ENCODE data around the gene PSMB5. TPM values are rescaled to one million over a fixed set of nuclear protein-coding genes. Genes with fewer than 3 reads are reported as not detected.
A peak's percentile ranks its signal among the peaks of the same experiment; 100 is the strongest.

Gene PSMB5
- total RNA-seq, 1 donor from 2014 or later: 123 TPM

GRCh38 chr14:23047751-23048693, 13.3 kb upstream of the PSMB5 start:
- Mint-ChIP-seq H3K27ac (no peak overlapping the region), H3K4me1 (peaks cover 13% of the 10 kb centered on the region)

GRCh38 chr14:23047034-23047634, 12.4 kb upstream of the PSMB5 start:
- Mint-ChIP-seq H3K36me3 (peaks cover 10% of the 10 kb centered on the region), H3K27me3 (ENCODE audit: low read depth) (no peaks in the 10 kb centered on the region), H3K4me3 (no peak overlapping the region), H3K27ac (no peak overlapping the region), H3K4me1 (peaks cover 13% of the 10 kb centered on the region), H3K9me3 (no peaks in the 10 kb centered on the region)
- TF ChIP-seq CTCF (IDR thresholded peaks at IDR 0.05; ENCODE audit: unreplicated experiment): no peak
- DNase-seq (ENCODE audit: low spot score in 2 of 2, unreplicated experiment in 2 of 2): no peak

More at GRCh38 chr14:23047751-23048693, 13.3 kb upstream of the PSMB5 start:
- Mint-ChIP-seq H3K9me3 (no peaks in the 10 kb centered on the region), H3K36me3 (peaks cover 12% of the 10 kb centered on the region), H3K4me3 (no peak overlapping the region), H3K27me3 (ENCODE audit: low read depth) (no peaks in the 10 kb centered on the region)
- no peak for DNase-seq (ENCODE audit: low spot score in 2 of 2, unreplicated experiment in 2 of 2)
- no peak for TF ChIP-seq CTCF (IDR thresholded peaks at IDR 0.05; ENCODE audit: unreplicated experiment)

- Mint-ChIP-seq H3K27ac (peak overlapping the region; percentile 32), H3K27me3 (ENCODE audit: low read depth) (no peaks in the 10 kb centered on the region), H3K9me3 (no peaks in the 10 kb centered on the region), H3K4me3 (no peak overlapping the region), H3K36me3 (peaks cover 10% of the 10 kb centered on the region), H3K4me1 (peaks cover 13% of the 10 kb centered on the region)
- TF ChIP-seq CTCF (IDR thresholded peaks at IDR 0.05; ENCODE audit: unreplicated experiment): no peak
- DNase-seq (ENCODE audit: low spot score in 2 of 2, unreplicated experiment in 2 of 2): no peak
Observed at GRCh38 chr14:23045419-23046357, 11.0 kb upstream of the PSMB5 start.

- H3K9me3 Mint-ChIP-seq: no peaks in the 10 kb centered on the region
- no peak overlapping the region for H3K27ac Mint-ChIP-seq
- no peak overlapping the region for H3K4me3 Mint-ChIP-seq
- peaks cover 10% of the 10 kb centered on the region for H3K36me3 Mint-ChIP-seq
- DNase-seq (ENCODE audit: low spot score in 2 of 2, unreplicated experiment in 2 of 2): no peak
- H3K27me3 Mint-ChIP-seq (ENCODE audit: low read depth): no peaks in the 10 kb centered on the region
- no peak for TF ChIP-seq CTCF (IDR thresholded peaks at IDR 0.05; ENCODE audit: unreplicated experiment)
- H3K4me1 Mint-ChIP-seq: peaks cover 13% of the 10 kb centered on the region
Observed at GRCh38 chr14:23044840-23045239, 10.1 kb upstream of the PSMB5 start.

GRCh38 chr14:23043754-23044153, 9.1 kb upstream of the PSMB5 start:
- Mint-ChIP-seq H3K4me1 (peaks cover 13% of the 10 kb centered on the region), H3K27ac (peak overlapping the region; percentile 84), H3K9me3 (no peaks in the 10 kb centered on the region), H3K4me3 (no peak overlapping the region), H3K27me3 (ENCODE audit: low read depth) (no peaks in the 10 kb centered on the region), H3K36me3 (peaks cover 9% of the 10 kb centered on the region)
- no peak for DNase-seq (ENCODE audit: low spot score in 2 of 2, unreplicated experiment in 2 of 2)
- TF ChIP-seq CTCF (IDR thresholded peaks at IDR 0.05; ENCODE audit: unreplicated experiment): no peak
